T-cell (primary cell): ENCODE data around the gene PSMD8. TPM values are rescaled to one million over a fixed set of nuclear protein-coding genes. Genes with fewer than 3 reads are reported as not detected.
"Not testable (repeated sequence)": the region's sequence is repeated elsewhere in the genome, so short reads cannot be mapped to it uniquely, and the experiment has no call there.

Experiments
- ATAC-seq, 4 experiments: fragments of 200-7000 bp in 3 of 4; fragments of 150-1000 bp in 1 of 4; cut with Tn5 transposase; replicated peaks in 1 of 4; 1 replicate in 3 of 4; 2 replicates in 1 of 4; pipeline ENCODE4 v1.10.0; 2021; ENCODE audit warnings: moderate library complexity in 3 of 4, mild to moderate bottlenecking in 2 of 4, moderate number of reproducible peaks in 1 of 4
- CTCF ChIA-PET, 2 donors: fragments of 300-600 bp; sonication (Branson Sonifier 250); formaldehyde crosslinking; loops; one replicate each; lab custom pipeline; 2022; ENCODE audit warnings: antibody characterized with exemption in 2 of 2; lab: Charles Lee
- POLR2A ChIA-PET, 2 donors: fragments of 300-600 bp; sonication (Branson Sonifier 250); formaldehyde crosslinking; loops; one replicate each; lab custom pipeline; 2022; ENCODE audit warnings: antibody characterized with exemption in 2 of 2; lab: Charles Lee
- DNase-seq, 35 experiments: peaks; one replicate each; pipeline versions ENCODE4 v3.0.0 to v3.0.0-alpha.2; 2013 to 2023
- H3K27ac ChIP-seq: one replicate; pipeline ENCODE4 v1.5.1; 2013; ENCODE audit warnings: low read length
- H3K27me3 ChIP-seq, 2 experiments: replicated peaks in 1 of 2; 1 replicate in 1 of 2; 2 replicates in 1 of 2; pipeline versions ENCODE4 v1.6.1 to v1.7.0; 2013; ENCODE audit warnings: low read length in 1 of 2, mixed read lengths in 1 of 2; ENCODE audit not compliant: control insufficient read depth in 2 of 2, insufficient read depth in 2 of 2; ENCODE audit errors: extremely low read depth in 1 of 2
- H3K36me3 ChIP-seq, 2 donors: 1 replicate in 1 of 2; 2 replicates in 1 of 2; pipeline versions ENCODE4 v1.6.1 to v1.7.0; 2013; ENCODE audit warnings: low read length in 1 of 2; ENCODE audit not compliant: control insufficient read depth in 2 of 2, insufficient read depth in 1 of 2; ENCODE audit errors: extremely low read depth in 1 of 2
- H3K4me1 ChIP-seq, 2 experiments: 1 replicate in 1 of 2; 2 replicates in 1 of 2; pipeline versions ENCODE4 v1.6.1 to v1.7.0; 2013; ENCODE audit warnings: low read length in 2 of 2, mixed read lengths in 1 of 2; ENCODE audit not compliant: insufficient read depth in 2 of 2, control insufficient read depth in 1 of 2; ENCODE audit errors: extremely low read depth in 1 of 2
- H3K4me3 ChIP-seq, 2 donors: 1 replicate in 1 of 2; 2 replicates in 1 of 2; pipeline versions ENCODE4 v1.5.1 to v1.7.0; 2013; ENCODE audit warnings: mild to moderate bottlenecking in 2 of 2, low read length in 1 of 2, moderate library complexity in 1 of 2; ENCODE audit not compliant: control insufficient read depth in 1 of 2; ENCODE audit errors: extremely low read depth in 1 of 2
- H3K9me3 ChIP-seq: 2 replicates; pipeline ENCODE4 v1.7.0; 2013
- H3K27ac Mint-ChIP-seq, 2 donors: one replicate each; pipeline ENCODE4 v1.8.0; 2020 to 2021; ENCODE audit warnings: mild to moderate bottlenecking in 2 of 2, mixed read lengths in 2 of 2
- H3K27me3 Mint-ChIP-seq, 2 donors: one replicate each; pipeline ENCODE4 v1.8.0; 2021 to 2022; ENCODE audit warnings: mixed read lengths in 2 of 2
- H3K36me3 Mint-ChIP-seq: one replicate; pipeline ENCODE4 v1.8.0; 2021; ENCODE audit warnings: mixed read lengths
- H3K4me1 Mint-ChIP-seq, 3 donors: one replicate each; pipeline ENCODE4 v1.8.0; 2020 to 2022; ENCODE audit warnings: mixed read lengths in 3 of 3, mild to moderate bottlenecking in 1 of 3
- H3K4me3 Mint-ChIP-seq, 3 donors: one replicate each; pipeline ENCODE4 v1.8.0; 2020 to 2022; ENCODE audit warnings: mild to moderate bottlenecking in 3 of 3, mixed read lengths in 3 of 3, moderate library complexity in 3 of 3
- H3K9me3 Mint-ChIP-seq, 3 donors: one replicate each; pipeline ENCODE4 v1.8.0; 2020 to 2022; ENCODE audit warnings: mixed read lengths in 3 of 3
- WGBS: methylation state at CpG from one replicate; pipeline ENCODE4 v1.1.5; 2013; ENCODE audit warnings: missing lambda C conversion rate; ENCODE audit not compliant: insufficient coverage; 5-methylcytosine and 5-hydroxymethylcytosine counted together
- total RNA-seq, 35 experiments: library from RNA in 6 of 35; stranded (reverse) in 6 of 35; fragments of 120-200 nt in 1 of 35; gene quantifications; one replicate each; pipeline versions ENCODE4 v1.2.1 to v1.2.4 and lab custom pipeline; 2013 to 2026

PSMD8 gene
- total RNA-seq, 5 donors from 2014 or later (not counting 1 experiment from before 2014, with no cell fraction given), result 76.4 to 95.2 (median 85.8) TPM

- POLR2A ChIA-PET, result no interaction called here
- Mint-ChIP-seq H3K27me3 (peaks cover 0 to 2% of the 10 kb centered on the region in 2 donors), H3K9me3 (no peaks in the 10 kb centered on the region), H3K27ac (peak overlapping the region in 1 of 2 donors; percentile 48), H3K36me3 (peaks cover 13% of the 10 kb centered on the region), H3K4me1 (peaks cover 18 to 23% (median 19%) of the 10 kb centered on the region in 3 donors), H3K4me3 (peak overlapping the region; percentile 72 to 91 (median 79))
- CTCF ChIA-PET, result interaction anchor here in 1 of 2 donors (0.5 to 0.6 kb wide), 2 partner anchors 70 to 237 kb away, joined by 3 to 7 read pairs; no protein-coding TSS in a partner anchor
- H3K4me1 ChIP-seq, result peaks cover 0 to 26% of the 10 kb centered on the region in 2 experiments
- ATAC-seq (no peak), DNase-seq (no peak)
- H3K9me3 ChIP-seq, result no peaks in the 10 kb centered on the region
- H3K27me3 ChIP-seq, result no peaks in the 10 kb centered on the region
- H3K27ac ChIP-seq, result no peak overlapping the region
- no peak overlapping the region for H3K4me3 ChIP-seq
- WGBS, result 100% methylated on average over 1 of the region's 6 CpGs
- peaks cover 0 to 25% of the 10 kb centered on the region in 2 donors for H3K36me3 ChIP-seq
Observed at GRCh38 chr19:38404858-38405257, 30.5 kb downstream of the PSMD8 start.

GRCh38 chr19:38405276-38405675, 30.9 kb downstream of the PSMD8 start:
- H3K27me3 Mint-ChIP-seq, result peaks cover 0 to 2% of the 10 kb centered on the region in 2 donors
- DNase-seq, result no peak
- no peaks in the 10 kb centered on the region for H3K9me3 Mint-ChIP-seq
- H3K27me3 ChIP-seq, result no peaks in the 10 kb centered on the region
- no peak overlapping the region for H3K27ac ChIP-seq
- H3K4me3 Mint-ChIP-seq, result peak overlapping the region in 2 of 3 donors; percentile 72 to 91
- peaks cover 0 to 25% of the 10 kb centered on the region in 2 donors for H3K36me3 ChIP-seq
- WGBS, result 100% methylated on average over 1 of the region's 8 CpGs
- no peaks in the 10 kb centered on the region for H3K9me3 ChIP-seq
- POLR2A ChIA-PET, result no interaction called here
- H3K4me1 Mint-ChIP-seq, result peaks cover 18 to 21% (median 19%) of the 10 kb centered on the region in 3 donors
- H3K36me3 Mint-ChIP-seq, result peaks cover 13% of the 10 kb centered on the region
- no peak overlapping the region for H3K27ac Mint-ChIP-seq
- peaks cover 0 to 26% of the 10 kb centered on the region in 2 experiments for H3K4me1 ChIP-seq
- no peak for ATAC-seq
- H3K4me3 ChIP-seq, result no peak overlapping the region
- CTCF ChIA-PET, result interaction anchor here in 1 of 2 donors (0.5 to 0.6 kb wide), 2 partner anchors 70 to 237 kb away, joined by 3 to 7 read pairs; no protein-coding TSS in a partner anchor

- Mint-ChIP-seq H3K36me3 (peaks cover 13% of the 10 kb centered on the region), H3K4me3 (no peak overlapping the region), H3K9me3 (no peaks in the 10 kb centered on the region), H3K4me1 (peaks cover 7 to 8% (median 7%) of the 10 kb centered on the region in 3 donors), H3K27me3 (no peaks in the 10 kb centered on the region), H3K27ac (no peak overlapping the region)
- Histone ChIP-seq H3K27ac (no peak overlapping the region), H3K36me3 (peaks cover 0 to 25% of the 10 kb centered on the region in 2 donors), H3K9me3 (no peaks in the 10 kb centered on the region), H3K4me1 (peaks cover 0 to 7% of the 10 kb centered on the region in 2 experiments), H3K27me3 (no peaks in the 10 kb centered on the region), H3K4me3 (no peak overlapping the region)
- ChIA-PET POLR2A (no interaction called here), CTCF (no interaction called here)
- WGBS, result 96% methylated on average over 6 of the region's 7 CpGs
- DNase-seq, result no peak
- no peak for ATAC-seq
Observed at GRCh38 chr19:38409631-38410133, 35.3 kb downstream of the PSMD8 start.

GRCh38 chr19:38410407-38410806, 36.0 kb downstream of the PSMD8 start:
- H3K27ac Mint-ChIP-seq, H3K9me3 ChIP-seq, CTCF ChIA-PET, H3K36me3 Mint-ChIP-seq, H3K4me1 Mint-ChIP-seq, H3K9me3 Mint-ChIP-seq, H3K27me3 Mint-ChIP-seq, ATAC-seq, H3K4me3 ChIP-seq, H3K4me1 ChIP-seq, H3K4me3 Mint-ChIP-seq, DNase-seq, H3K27me3 ChIP-seq, H3K27ac ChIP-seq: not testable (repeated sequence)
- H3K36me3 ChIP-seq, result peaks cover 0 to 18% of the 10 kb centered on the region in 2 donors
- WGBS, result 100% methylated on average over 1 of the region's 6 CpGs
- POLR2A ChIA-PET, result interaction anchor here in 1 of 2 donors (0.7 kb wide), 1 partner anchor 1059 kb away, joined by 4 read pairs; no protein-coding TSS in a partner anchor

GRCh38 chr19:38411041-38411712, 36.8 kb downstream of the PSMD8 start:
- Mint-ChIP-seq H3K9me3 (no peaks in the 10 kb centered on the region), H3K4me3 (no peak overlapping the region), H3K27ac (no peak overlapping the region), H3K36me3 (peaks cover 9% of the 10 kb centered on the region), H3K27me3 (no peaks in the 10 kb centered on the region), H3K4me1 (no peaks in the 10 kb centered on the region)
- no peaks in the 10 kb centered on the region for H3K4me1 ChIP-seq
- no peaks in the 10 kb centered on the region for H3K9me3 ChIP-seq
- H3K27me3 ChIP-seq, result no peaks in the 10 kb centered on the region
- DNase-seq, result no peak
- H3K4me3 ChIP-seq, result no peak overlapping the region
- no peak overlapping the region for H3K27ac ChIP-seq
- POLR2A ChIA-PET, result no interaction called here
- CTCF ChIA-PET, result no interaction called here
- WGBS, result no CpG with 5 or more reads among the region's 13 CpGs
- ATAC-seq, result no peak
- peaks cover 0 to 15% of the 10 kb centered on the region in 2 donors for H3K36me3 ChIP-seq

GRCh38 chr19:38411898-38412297, 37.5 kb downstream of the PSMD8 start:
- H3K27me3 ChIP-seq, H3K36me3 ChIP-seq, H3K27ac Mint-ChIP-seq, H3K27ac ChIP-seq, ATAC-seq, DNase-seq, CTCF ChIA-PET, H3K4me3 ChIP-seq, H3K27me3 Mint-ChIP-seq, H3K9me3 ChIP-seq, H3K4me3 Mint-ChIP-seq, POLR2A ChIA-PET, H3K4me1 ChIP-seq, H3K36me3 Mint-ChIP-seq, H3K4me1 Mint-ChIP-seq, H3K9me3 Mint-ChIP-seq: not testable (repeated sequence)
- WGBS, result 85% methylated on average over 4 of the region's 5 CpGs
